Pons (tissue), 1 donor: ENCODE data around the gene MACROD2.

ENCODE experiments used
- DNase-seq: peaks from one replicate; pipeline ENCODE4 v3.0.0-alpha.2; 2016; ENCODE audit warnings: low spot score

MACROD2 gene

GRCh38 chr20:16072220-16072619 is 2076.9 kb downstream of the MACROD2 start:
- DNase-seq, result no peak

- DNase-seq, result no peak
Measured at GRCh38 chr20:16078172-16078898, 2083.0 kb downstream of the MACROD2 start.

- DNase-seq, result no peak
Measured at GRCh38 chr20:16081421-16081820, 2086.1 kb downstream of the MACROD2 start.

GRCh38 chr20:16082051-16082550 is 2086.8 kb downstream of the MACROD2 start:
- DNase-seq, result no peak

- no peak for DNase-seq
Measured at GRCh38 chr20:16083639-16084280, 2088.4 kb downstream of the MACROD2 start.

- no peak for DNase-seq
Measured at GRCh38 chr20:16095226-16095625, 2099.9 kb downstream of the MACROD2 start.

- no peak for DNase-seq
Measured at GRCh38 chr20:16096756-16097326, 2101.5 kb downstream of the MACROD2 start.

- no peak for DNase-seq
Measured at GRCh38 chr20:16097788-16098187, 2102.5 kb downstream of the MACROD2 start.

- DNase-seq, result no peak
Measured at GRCh38 chr20:16098890-16099639, 2103.7 kb downstream of the MACROD2 start.

- DNase-seq, result no peak
Measured at GRCh38 chr20:16100111-16100510, 2104.8 kb downstream of the MACROD2 start.

GRCh38 chr20:16100767-16101166 is 2105.5 kb downstream of the MACROD2 start:
- DNase-seq, result no peak
